Measurements from ENCODE around the gene EIF3L.

The EIF3L gene

GRCh38 chr22:37906364-37907008 is 57.3 kb downstream of the EIF3L start:
- no peak for DNase-seq

DNA sequence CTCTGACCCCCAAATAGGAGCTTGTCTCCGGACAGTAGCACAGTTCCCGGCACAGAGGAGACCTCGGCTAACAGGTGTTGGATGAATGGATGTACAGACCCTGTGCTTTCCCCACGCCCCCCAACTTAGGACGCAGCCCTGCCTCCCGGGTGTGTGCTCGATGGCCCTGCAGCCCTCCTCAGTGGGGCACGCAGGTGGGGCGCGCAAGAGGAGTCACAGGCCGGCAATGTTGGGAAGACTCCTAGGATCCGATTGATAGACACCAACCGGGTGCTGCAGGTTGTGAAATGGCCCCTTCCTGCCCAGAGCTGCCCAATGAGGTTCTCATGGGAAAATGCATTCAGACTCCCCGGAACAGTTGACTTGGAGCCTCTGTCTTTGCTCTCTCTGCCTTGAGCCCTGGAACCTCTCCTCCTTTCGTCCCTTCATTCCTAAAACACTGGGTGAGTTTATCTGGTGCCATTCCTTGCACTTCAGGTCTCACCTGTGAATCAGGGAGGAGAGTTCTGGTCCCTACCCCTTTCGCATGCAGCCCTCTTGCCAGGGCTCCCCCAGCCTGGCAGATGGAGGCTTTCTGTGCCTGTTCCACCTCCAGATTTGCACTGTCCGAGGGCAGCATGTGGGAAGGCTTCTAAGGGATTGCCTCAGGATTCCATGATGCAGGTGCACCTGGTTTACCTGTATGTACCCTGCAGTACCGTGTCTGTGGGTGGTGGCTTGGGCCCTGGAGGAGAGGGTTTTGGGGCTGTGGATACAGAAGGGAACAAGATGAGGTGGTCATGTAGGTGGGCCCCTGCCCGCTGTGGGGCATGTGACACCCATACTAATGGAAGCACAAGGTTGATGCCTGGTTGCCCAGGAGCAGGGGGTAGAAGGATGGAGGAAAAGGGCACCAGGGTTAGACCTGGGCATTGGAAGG is 58.1 kb downstream of the EIF3L start:
- no peak for DNase-seq

GRCh38 chr22:37909766-37910165 is 60.5 kb downstream of the EIF3L start:
- no peak for DNase-seq

- no peak for DNase-seq
These were observed 61.9 kb downstream of the EIF3L start for GRCh38 chr22:37910890-37911672.

GRCh38 chr22:37911697-37912096 is 62.5 kb downstream of the EIF3L start:
- DNase-seq: no peak

DNA sequence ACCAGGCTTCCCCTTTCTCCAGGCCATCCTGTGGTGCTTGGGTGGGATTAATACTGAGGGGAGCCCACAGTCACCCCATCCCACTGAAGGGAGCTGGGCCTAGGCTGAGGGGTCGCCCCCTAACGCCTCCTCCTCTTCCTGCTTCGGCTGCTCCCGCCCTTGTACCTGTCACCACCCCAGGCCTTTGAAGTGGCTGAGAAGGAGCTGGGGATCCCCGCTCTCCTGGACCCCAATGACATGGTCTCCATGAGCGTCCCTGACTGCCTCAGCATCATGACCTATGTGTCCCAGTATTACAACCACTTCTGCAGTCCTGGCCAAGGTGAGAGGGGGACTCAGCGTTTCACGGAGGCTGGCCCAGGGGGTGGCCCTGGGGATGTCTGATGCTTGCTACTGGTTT is 63.0 kb downstream of the EIF3L start:
- DNase-seq: no peak

DNA sequence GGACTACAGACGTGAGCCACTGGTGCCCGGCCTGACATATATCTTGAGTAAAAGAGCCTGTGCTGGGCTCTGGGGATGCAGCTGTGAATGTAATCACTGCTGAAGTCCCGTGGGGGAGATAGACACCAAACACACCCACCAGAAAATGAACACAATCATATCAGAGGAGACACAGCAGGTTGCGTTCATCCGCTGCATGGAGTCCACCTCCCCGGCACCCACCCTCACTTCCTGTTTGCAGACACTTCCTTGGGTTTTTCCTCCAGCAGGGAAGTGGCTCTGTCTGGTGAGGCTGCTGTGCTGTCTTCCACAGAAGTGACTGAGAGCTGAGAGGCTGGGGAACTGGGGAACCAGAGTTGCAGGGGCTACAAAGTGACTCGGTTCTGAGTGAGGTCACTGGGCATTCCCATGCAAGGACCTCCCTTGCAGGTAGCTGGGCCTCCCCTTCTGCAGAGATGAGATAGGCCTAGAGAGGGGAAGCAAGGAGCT is 64.1 kb downstream of the EIF3L start:
- no peak for DNase-seq

- no peak for DNase-seq
These were observed 67.1 kb downstream of the EIF3L start for GRCh38 chr22:37916311-37916710.

GRCh38 chr22:37917874-37918548 is 68.8 kb downstream of the EIF3L start:
- DNase-seq: no peak

DNA sequence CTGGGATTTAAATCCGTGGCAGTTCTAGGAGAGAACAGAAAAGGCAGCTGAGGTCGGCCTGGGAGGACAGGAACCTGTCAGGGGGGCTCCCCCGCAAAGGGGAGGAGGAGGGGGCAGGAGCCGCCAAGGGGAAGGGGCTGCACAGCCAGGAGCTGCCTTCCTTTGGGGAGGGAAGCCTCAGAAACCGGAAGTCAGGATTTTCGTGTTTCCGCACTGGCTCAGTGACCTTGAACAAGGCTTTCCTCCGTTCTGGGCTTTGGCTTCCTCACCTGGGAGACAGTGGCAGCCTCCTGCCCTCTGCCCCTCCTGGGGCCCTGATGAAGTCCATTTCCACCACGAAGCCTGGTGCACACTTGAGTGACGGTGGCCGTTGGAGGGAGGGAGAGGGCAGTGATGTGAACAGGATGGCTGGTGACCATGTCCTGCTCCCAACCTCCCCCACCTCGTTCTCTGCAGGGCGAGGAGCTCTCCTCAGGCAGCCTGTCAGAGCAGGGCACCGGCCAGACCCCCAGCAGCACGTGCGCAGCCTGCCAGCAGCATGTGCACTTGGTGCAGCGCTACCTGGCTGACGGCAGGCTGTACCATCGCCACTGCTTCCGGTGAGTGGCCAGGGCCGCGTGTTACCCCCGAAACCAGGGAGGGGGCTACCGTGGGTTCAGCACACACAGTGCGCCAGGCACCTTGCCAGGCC is 69.5 kb downstream of the EIF3L start:
- no peak for DNase-seq

DNA sequence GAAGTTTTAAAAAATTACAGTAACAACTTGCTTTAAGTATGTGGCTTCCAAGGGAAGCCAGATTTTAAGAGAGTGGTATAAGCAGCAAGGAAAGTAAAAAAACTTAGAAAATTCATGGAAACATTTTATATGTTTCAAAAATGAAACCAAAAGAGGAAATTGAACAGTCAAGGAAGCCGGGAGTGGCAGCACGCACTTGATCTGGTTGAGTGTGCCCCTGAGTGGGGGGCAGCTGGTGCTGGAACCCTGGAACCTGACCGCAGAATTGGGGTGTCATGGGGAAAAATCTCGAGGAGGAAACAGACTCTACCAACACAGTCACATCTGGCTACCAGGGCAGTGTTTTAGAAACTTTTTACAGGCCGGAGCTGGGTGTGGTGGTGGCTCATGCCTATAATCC is 70.9 kb downstream of the EIF3L start:
- DNase-seq: no peak

- DNase-seq: no peak
These were observed 73.0 kb downstream of the EIF3L start for GRCh38 chr22:37922191-37922590.

DNA sequence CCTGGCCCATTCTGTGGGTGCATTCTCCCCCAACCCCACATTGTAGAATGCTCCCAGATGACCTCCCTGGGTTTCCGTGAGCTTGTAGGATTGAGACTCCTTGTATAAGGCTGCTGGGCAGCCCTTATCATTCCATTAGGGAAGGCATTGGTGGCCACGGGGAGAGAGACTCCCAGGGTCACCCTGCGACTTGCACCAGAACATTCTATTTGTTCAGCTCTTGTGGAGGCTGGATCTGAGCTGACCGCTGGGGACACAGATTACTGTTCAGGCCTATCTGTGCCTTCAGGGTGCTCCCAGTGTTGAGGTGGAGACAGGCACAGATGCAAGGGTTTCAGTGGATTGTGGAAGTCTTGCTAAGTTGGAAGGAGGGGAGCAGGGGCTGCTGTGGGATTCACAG is 74.7 kb downstream of the EIF3L start:
- no peak for DNase-seq

- DNase-seq: no peak
These were observed 75.3 kb downstream of the EIF3L start for GRCh38 chr22:37924386-37925065.

DNA sequence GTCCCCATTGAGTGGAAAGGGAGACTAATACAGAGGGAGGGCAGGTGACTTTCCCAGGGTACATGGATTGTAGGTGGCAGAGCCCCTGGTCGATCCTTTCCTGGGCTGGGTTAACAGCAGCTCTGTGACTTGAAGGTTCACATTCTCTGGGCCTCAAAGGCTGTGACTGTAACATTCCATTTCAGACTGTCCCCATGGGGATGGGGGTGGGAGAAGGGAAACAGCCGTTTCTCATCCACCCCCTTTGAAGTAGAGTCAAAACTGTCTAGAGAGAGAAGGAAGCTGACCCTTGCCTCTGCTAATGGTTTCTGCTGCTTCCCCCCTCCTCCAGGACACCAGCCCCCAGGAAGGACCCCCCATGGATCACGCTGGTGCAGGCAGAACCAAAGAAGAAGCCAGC is 76.1 kb downstream of the EIF3L start:
- DNase-seq: no peak

GRCh38 chr22:37925767-37926166 is 76.5 kb downstream of the EIF3L start:
- DNase-seq: no peak

- no peak for DNase-seq
These were observed 77.1 kb downstream of the EIF3L start for GRCh38 chr22:37926358-37926757.

- no peak for DNase-seq
These were observed 77.8 kb downstream of the EIF3L start for GRCh38 chr22:37926771-37927636.

DNA sequence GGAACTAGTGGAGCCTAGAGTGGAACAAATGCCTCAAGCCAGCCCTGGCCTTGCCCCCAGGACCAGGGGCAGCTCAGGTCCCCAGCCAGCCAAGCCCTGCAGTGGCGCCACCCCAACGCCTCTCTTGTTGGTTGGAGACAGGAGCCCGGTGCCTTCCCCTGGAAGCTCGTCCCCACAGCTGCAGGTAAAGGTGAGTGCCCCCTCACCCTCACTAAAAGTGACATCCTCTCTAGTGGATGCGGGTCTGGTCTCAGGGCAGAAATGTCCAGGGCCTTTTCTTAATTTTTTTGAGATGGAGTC is 78.4 kb downstream of the EIF3L start:
- no peak for DNase-seq

- no peak for DNase-seq
These were observed 80.2 kb downstream of the EIF3L start for GRCh38 chr22:37929390-37929789.
